Left renal cortex interstitium (tissue), 4 donors: ENCODE results near the gene PINK1. TPM values are rescaled to one million over a fixed set of nuclear protein-coding genes. Genes with fewer than 3 reads are reported as not detected.
"Not testable (repeated sequence)": the region's sequence is repeated elsewhere in the genome, so short reads cannot be mapped to it uniquely, and the experiment has no call there.

Experiments used
- DNase-seq, 4 donors: peaks; one replicate each; pipeline ENCODE4 v3.0.0-alpha.2; 2013; ENCODE audit warnings: low read depth in 4 of 4, low spot score in 2 of 4, missing footprints in 1 of 4
- polyA plus RNA-seq, 4 donors: library from polyadenylated mRNA; unstranded; fragments of 120-200 nt; gene quantifications; one replicate each; pipeline ENCODE4 v1.2.1, GENCODE V29; 2013; ENCODE audit not compliant: insufficient read length in 4 of 4

PINK1 gene
- polyA plus RNA-seq, 4 donors: 62.5 to 87.6 (median 78.4) TPM

- no peak for DNase-seq
These were observed 39.0 kb downstream of the PINK1 start for GRCh38 chr1:20672265-20672632.

- DNase-seq: not testable (repeated sequence)
These were observed 40.4 kb downstream of the PINK1 start for GRCh38 chr1:20673626-20674025.

- DNase-seq: no peak
These were observed 45.3 kb downstream of the PINK1 start for GRCh38 chr1:20678599-20678998.

GRCh38 chr1:20680269-20680668 lies 47.0 kb downstream of the PINK1 start:
- no peak for DNase-seq

GRCh38 chr1:20681999-20682398 lies 48.7 kb downstream of the PINK1 start:
- no peak for DNase-seq

- DNase-seq: no peak
These were observed 49.4 kb downstream of the PINK1 start for GRCh38 chr1:20682571-20683236.

GRCh38 chr1:20683614-20684013 lies 50.4 kb downstream of the PINK1 start:
- DNase-seq: no peak

- DNase-seq: no peak
These were observed 50.9 kb downstream of the PINK1 start for GRCh38 chr1:20684050-20684620.

GRCh38 chr1:20684651-20685050 lies 51.4 kb downstream of the PINK1 start:
- no peak for DNase-seq

- DNase-seq: no peak
These were observed 51.9 kb downstream of the PINK1 start for GRCh38 chr1:20685099-20685662.

- DNase-seq: no peak
These were observed 52.5 kb downstream of the PINK1 start for GRCh38 chr1:20685741-20686140.

- DNase-seq: no peak
These were observed 53.8 kb downstream of the PINK1 start for GRCh38 chr1:20686883-20687725.

- no peak for DNase-seq
These were observed 56.4 kb downstream of the PINK1 start for GRCh38 chr1:20689645-20690056.

- no peak for DNase-seq
These were observed 58.6 kb downstream of the PINK1 start for GRCh38 chr1:20691872-20692271.

- no peak for DNase-seq
These were observed 60.4 kb downstream of the PINK1 start for GRCh38 chr1:20693623-20694022.

- DNase-seq: no peak
These were observed 62.3 kb downstream of the PINK1 start for GRCh38 chr1:20695515-20695914.

GRCh38 chr1:20696397-20697333 lies 63.4 kb downstream of the PINK1 start:
- DNase-seq: peak; percentile 72 to 82 (median 82)

GRCh38 chr1:20697563-20697962 lies 64.3 kb downstream of the PINK1 start:
- DNase-seq: no peak

GRCh38 chr1:20698195-20698910 lies 65.1 kb downstream of the PINK1 start:
- no peak for DNase-seq

GRCh38 chr1:20699558-20699957 lies 66.3 kb downstream of the PINK1 start:
- no peak for DNase-seq
